GM12872 (cell line): ENCODE results near the gene ZMPSTE24.

Source experiments
- CTCF ChIP-seq: IDR thresholded peaks from 3 replicates; pipeline ENCODE4 v1.5.1; 2011; ENCODE audit warnings: low read depth, mild to moderate bottlenecking, low read length, moderate library complexity; ENCODE audit not compliant: insufficient read depth

ZMPSTE24 gene

DNA sequence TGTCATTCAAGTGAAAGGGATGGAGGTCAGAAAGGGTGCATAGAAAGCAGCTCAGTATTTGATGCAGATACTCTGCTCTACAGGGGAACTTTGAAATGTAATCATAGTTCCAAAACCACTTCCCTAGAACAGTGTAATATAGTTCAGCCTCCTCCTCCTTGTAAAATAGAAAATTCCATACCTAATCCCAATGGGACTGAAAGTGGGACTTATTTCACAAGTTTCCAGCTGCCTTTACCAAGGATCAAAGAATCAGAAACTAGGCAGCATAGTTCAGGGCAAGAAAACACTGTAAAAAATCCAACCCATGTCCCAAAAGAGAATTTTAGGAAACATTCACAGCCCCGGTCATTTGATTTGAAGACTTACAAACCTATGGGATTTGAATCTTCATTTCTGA is 18.4 kb upstream of the ZMPSTE24 start:
- TF ChIP-seq CTCF: no peak

DNA sequence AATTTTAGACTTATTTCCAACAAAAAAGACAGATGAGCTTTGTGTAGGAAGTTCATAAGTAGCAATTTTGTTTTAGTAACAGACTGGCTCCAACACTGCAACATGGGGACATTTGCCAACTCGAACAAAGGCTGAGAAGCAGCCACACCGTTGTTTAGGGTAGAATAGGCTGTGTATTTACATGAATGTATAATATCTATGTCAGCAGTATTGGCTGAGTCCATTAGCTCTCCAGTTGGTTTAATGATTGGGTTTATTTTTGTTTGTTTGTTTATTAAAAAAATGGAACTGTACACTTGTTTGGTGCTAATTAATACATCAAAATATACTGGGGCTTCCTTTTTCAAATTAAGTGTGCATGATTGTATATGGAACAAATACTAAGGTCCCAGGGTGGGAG is 17.6 kb upstream of the ZMPSTE24 start:
- TF ChIP-seq CTCF: no peak

GRCh38 chr1:40241362-40241761 is 16.7 kb upstream of the ZMPSTE24 start:
- TF ChIP-seq CTCF: no peak

DNA sequence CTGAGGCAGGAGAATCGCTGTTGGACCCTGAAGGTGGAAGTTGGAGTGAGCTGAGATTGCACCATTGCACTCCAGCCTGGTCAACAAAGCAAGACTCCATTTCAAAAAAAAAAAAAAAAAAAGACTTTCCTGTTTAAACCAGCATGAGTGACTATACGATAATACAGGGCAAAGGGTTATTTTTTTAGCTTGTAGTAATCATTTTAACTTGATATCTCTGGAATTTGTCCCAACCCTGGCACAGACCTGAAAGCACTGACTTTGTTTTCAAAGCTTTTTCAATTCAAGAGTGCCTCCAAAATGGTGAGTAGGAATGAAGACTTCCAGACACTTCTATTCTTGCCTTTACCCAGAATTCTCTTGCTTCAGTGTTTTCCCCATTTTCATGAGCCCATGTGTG is 14.7 kb upstream of the ZMPSTE24 start:
- no peak for TF ChIP-seq CTCF

DNA sequence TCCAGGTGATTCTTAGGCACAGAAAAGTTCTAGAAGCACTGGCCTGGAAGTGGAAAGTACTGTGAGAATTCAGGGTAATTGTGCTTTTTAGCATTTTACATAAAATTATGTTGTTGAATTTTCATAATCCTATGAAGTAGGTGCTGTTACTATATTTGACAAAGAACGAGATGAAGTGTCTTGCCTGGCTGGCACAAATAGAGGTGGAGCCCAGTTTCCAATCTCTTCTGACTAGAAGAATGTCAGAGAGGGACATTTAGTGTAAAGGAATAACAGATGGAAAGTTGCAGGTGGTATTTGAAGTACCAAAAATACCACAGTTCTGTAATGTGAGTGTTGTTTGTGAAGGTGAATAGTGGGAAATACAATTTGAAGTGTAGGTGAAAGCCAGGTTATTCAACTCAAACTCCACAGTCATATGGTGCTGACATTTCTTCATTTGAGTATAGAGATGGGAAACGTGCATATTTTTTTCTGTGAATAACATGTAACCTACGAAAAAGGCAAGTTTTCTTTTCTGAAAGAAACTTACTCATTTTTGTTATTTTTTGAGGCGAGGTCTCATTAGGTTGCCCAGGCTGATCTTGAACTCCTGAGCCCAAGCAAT is 13.8 kb upstream of the ZMPSTE24 start:
- no peak for TF ChIP-seq CTCF

GRCh38 chr1:40245686-40246085 is 12.3 kb upstream of the ZMPSTE24 start:
- no peak for TF ChIP-seq CTCF

DNA sequence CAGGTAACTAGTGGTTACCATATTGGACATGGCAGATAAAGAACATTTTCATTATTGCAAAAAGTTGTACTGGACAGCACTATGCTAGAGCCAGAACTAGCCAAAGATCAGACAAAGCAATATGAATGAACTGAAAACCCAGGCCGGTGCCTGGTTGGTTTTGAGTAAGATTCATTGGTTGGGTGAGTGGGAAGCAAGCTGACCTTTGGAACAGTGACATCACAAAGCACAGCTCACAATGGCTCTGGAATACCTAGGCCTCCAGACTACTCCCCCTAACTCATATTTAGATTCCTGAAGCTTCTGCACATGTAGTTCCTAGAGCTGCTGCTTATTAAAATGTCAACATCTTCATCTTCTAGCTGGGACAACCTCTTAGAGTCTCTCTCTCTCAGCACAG is 10.4 kb upstream of the ZMPSTE24 start, which contains the start of gene TMCO2:
TMCO2 (plus strand) TSS at position 283 of the 400 bp plus-strand sequence; CDS start at position 340, 57 bp downstream.
- no peak for TF ChIP-seq CTCF
